ENCODE data around the gene APBA1.

DNA sequence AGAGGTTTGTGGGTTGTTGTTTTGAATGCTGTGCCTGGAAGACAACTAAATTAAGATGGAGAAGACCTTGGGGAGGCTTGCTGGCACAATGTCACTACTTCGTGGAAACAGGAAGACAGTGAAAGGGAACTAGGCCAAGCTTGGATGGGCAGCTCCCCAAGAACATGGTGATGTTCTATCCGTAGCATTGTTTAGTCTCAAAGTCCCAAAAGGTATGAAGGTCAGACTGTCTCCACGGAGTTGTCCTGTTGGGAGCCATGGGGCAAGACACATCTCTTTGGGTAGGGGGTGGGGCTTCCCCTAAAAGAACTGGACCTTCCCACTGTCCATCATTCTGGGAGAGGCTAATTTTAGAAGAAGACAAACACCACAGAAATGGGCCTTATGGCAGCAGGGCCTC lies 206.7 kb downstream of the APBA1 start:
- TF ChIP-seq, protein P1, sequence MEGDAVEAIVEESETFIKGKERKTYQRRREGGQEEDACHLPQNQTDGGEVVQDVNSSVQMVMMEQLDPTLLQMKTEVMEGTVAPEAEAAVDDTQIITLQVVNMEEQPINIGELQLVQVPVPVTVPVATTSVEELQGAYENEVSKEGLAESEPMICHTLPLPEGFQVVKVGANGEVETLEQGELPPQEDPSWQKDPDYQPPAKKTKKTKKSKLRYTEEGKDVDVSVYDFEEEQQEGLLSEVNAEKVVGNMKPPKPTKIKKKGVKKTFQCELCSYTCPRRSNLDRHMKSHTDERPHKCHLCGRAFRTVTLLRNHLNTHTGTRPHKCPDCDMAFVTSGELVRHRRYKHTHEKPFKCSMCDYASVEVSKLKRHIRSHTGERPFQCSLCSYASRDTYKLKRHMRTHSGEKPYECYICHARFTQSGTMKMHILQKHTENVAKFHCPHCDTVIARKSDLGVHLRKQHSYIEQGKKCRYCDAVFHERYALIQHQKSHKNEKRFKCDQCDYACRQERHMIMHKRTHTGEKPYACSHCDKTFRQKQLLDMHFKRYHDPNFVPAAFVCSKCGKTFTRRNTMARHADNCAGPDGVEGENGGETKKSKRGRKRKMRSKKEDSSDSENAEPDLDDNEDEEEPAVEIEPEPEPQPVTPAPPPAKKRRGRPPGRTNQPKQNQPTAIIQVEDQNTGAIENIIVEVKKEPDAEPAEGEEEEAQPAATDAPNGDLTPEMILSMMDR (IDR thresholded peaks at IDR 0.05; ENCODE audit: insufficient read depth, low read depth, low read length): no peak
- TF ChIP-seq EZH2 (IDR thresholded peaks at IDR 0.05; ENCODE audit: insufficient read depth, low read length): no peak

Measured in astrocyte (in vitro differentiated cells and primary cell).